WI38 (cell line): ENCODE data around the gene SMYD2.

ENCODE experiments used
- H3K4me3 ChIP-seq: 2 replicates; pipeline ENCODE4 v1.5.1; 2011; ENCODE audit warnings: low read depth, mild to moderate bottlenecking, control low read depth, low read length
- TF ChIP-seq, protein P1 (sequence below): IDR thresholded peaks from 2 replicates; pipeline ENCODE4 v1.5.1; 2012; ENCODE audit warnings: low read depth, mild to moderate bottlenecking, control low read depth, low read length

The SMYD2 gene

DNA sequence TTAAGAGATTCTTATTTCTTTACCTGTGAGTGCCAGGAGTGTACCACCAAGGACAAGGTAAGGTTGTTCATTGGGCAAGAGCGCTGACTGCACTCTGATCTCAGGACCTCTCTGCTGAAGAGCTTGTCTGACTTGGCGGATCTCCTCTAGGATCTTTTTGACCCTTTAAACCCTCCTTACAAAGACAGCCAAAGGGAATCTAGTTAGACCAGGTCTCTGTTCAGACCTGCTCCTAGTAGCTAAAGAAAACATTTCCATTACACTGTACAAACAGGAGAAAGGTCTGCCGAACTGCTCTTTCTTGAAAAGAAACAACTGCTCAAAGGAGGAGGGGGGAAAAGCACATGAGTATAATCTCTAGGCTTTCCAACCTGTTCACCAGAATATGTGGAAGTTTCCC lies 49.3 kb downstream of the SMYD2 start:
- H3K4me3 ChIP-seq = no peak overlapping the region
- TF ChIP-seq, protein P1, sequence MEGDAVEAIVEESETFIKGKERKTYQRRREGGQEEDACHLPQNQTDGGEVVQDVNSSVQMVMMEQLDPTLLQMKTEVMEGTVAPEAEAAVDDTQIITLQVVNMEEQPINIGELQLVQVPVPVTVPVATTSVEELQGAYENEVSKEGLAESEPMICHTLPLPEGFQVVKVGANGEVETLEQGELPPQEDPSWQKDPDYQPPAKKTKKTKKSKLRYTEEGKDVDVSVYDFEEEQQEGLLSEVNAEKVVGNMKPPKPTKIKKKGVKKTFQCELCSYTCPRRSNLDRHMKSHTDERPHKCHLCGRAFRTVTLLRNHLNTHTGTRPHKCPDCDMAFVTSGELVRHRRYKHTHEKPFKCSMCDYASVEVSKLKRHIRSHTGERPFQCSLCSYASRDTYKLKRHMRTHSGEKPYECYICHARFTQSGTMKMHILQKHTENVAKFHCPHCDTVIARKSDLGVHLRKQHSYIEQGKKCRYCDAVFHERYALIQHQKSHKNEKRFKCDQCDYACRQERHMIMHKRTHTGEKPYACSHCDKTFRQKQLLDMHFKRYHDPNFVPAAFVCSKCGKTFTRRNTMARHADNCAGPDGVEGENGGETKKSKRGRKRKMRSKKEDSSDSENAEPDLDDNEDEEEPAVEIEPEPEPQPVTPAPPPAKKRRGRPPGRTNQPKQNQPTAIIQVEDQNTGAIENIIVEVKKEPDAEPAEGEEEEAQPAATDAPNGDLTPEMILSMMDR = no peak

DNA sequence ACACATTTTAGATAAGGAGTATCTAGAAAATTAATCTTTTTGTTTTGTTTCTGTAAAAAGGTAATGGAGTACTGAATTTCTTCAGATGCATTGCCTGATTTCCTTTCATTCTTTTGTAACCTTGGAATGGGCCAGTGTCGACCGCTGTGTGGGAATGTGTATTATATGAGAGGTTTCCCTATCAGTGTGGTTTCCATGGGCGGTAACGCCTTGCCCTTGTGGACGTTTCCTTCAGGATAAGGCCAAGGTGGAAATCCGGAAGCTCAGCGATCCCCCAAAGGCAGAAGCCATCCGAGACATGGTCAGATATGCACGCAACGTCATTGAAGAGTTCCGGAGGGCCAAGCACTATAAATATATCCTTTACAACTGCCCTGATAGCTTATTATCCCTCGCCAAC lies 49.8 kb downstream of the SMYD2 start:
- no peak overlapping the region for H3K4me3 ChIP-seq
- TF ChIP-seq, protein P1 = no peak

DNA sequence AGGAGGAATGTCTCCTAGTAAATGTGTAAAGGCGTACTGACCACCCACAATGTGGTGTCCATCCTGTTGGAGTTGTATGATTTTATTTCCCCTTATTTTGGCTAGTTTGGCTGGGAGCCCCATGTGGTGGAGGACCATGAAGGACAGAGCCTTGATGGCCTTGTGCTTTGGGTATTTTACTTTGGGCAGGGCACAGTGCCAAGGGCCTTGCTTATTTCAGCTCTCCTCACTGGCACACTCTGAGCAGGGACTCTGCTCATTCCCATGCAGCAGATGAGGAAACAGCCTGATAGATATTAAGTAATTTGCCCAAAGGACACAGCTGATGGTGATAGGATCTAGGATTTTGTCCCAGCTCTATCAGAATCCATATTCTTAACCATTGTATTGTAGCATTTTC lies 50.2 kb downstream of the SMYD2 start:
- H3K4me3 ChIP-seq = no peak overlapping the region
- TF ChIP-seq, protein P1 = no peak

DNA sequence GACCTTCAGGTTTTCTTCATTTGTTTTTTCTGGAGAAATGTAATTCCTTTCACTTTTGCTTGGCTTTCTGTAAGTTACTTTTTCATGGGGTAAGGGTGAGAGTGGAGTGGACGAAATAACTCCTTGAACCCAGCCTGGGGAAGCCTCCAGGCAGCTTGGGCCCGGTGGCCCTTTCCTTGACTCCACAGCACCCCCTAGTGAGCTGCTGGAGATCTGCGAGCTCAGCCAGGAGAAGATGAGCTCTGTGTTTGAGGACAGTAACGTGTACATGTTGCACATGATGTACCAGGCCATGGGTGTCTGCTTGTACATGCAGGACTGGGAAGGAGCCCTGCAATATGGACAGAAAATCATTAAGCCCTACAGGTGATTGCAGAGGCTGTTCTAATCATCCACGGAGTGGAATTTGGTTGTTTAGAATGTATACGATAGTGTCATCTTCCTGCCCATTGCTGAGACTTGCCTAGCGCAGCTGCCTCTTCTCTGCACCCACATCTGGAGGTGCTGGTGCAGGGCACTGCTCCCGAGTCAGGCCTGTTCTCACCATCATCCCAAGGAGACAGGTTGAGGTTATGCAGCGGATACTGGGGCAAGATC lies 51.0 kb downstream of the SMYD2 start:
- TF ChIP-seq, protein P1 = peak; percentile 86
- H3K4me3 ChIP-seq = no peak overlapping the region

DNA sequence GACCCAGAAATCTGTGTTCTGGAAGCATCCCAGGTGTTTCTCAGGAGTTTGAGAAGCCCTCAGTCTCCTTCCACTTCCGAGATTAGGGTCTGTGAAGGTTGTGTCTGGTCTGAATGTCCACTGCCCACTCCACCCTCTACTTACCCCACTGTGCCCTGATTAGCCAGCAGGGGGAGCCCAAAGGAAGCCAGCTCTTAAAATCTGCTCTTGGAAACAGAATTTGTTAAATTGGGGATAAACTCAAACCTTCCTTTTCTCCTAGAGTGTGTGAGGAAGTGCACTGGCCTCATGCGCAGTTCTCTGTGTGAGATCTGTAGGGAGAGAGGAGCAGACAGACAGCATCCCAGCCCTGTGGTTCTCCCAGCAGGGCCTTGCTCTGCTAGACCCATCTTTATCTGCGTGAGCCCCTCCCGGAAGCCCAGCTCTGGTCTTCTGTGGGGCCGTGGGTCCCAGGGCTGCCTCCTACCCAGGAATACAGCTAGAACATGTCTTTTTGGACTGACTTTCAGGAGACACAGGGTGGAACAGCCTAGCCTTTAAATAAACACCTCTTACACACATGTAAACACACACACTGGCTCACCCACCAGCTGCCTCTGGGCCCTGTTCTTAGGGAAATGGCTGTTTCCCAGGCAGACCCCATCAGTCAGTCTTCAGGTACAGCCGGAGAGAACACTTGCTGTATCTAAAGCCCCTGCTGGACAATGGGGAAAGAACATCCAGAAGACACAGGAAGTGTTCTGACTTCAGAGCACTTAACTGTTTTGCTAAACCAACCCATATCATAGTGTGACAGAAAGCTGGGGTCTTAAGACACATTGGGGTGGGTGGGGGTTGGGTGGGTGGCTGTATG lies 52.2 kb downstream of the SMYD2 start:
- no peak overlapping the region for H3K4me3 ChIP-seq
- TF ChIP-seq, protein P1 = peak; percentile 89

DNA sequence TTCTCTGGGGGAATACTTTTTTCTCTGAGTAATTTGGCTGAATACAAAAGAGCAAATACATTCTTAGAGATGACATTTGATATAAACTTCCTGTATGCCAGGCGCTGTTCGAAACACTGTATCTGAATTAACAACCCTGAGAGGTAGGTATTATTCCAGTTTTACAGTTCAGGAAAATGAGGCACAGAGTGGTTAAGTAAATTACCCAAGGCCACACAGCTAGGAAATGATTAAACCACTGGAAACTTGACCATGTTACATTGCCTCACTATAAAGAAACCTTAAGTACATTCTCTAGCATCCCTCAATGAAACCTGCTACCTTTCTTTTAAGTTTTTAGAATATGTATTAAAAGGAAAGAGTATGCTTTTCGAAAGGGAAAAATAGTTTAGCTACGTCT lies 54.6 kb downstream of the SMYD2 start:
- H3K4me3 ChIP-seq = no peak overlapping the region

DNA sequence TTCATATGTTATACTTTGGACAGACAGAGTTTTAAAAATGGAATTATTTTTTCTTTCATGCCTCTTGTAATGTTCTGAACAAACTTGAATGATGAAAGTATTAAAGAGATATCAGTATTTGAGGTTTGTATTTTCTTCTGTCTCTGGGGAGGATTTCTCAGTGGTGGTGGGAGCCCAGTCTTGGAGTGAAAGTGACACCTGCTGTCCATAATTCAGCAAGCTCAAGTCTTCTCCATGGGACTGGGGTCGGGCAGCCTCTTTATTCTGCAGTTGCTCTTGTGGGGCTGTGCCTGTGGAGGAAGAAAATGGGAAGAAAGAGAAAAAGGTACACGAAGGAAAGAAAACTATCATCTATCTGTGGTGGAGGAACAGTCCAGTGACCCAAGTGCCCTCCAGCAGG lies 56.1 kb downstream of the SMYD2 start:
- H3K4me3 ChIP-seq = no peak overlapping the region
- TF ChIP-seq, protein P1 = no peak

More for the DNA sequence above, 54.6 kb downstream of the SMYD2 start:
- TF ChIP-seq, protein P1 = no peak
